GM19468 (cell line): Measurements from ENCODE around the gene NFATC3.

Source experiments
- ATAC-seq: cut with Tn5 transposase; IDR thresholded peaks from one replicate; pipeline ENCODE4 v1.9.1; 2021; ENCODE audit warnings: mild to moderate bottlenecking, moderate library complexity, moderate number of reproducible peaks; ENCODE audit not compliant: unreplicated experiment; ENCODE audit errors: extremely low read depth

NFATC3 gene

DNA sequence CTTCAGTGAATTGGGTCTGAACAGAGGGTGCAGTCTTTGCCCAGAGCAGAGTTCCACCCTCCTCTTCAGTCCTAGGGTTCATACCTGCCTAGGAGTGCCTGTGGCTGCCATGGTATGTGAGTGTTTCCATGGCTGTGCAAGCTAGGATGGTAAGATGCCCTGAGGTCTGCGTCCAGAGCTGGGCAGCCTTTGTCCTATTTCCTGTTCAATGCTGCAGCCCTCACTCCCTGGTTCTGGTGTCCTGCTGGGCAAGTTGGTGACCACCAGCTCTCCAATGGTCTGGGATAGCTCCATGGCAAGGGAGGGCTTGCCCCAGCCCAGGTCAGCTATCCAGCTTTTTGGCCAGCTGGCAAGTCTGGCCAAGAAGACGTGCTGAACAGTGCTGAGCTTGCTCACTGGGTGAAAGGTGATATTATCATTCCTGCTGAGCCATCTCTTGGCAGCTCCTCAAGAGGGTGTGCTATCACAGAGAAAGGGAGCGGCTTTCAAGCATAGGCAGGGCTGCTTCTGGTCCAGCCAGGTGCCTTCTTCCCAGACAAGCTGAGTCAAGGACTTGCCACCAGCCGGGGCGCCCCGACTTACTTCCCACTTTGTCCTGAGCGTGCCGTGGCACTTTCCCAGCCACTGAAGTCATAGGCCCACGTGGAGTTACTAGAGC, 13.0 kb upstream of the NFATC3 start:
- no peak for ATAC-seq

DNA sequence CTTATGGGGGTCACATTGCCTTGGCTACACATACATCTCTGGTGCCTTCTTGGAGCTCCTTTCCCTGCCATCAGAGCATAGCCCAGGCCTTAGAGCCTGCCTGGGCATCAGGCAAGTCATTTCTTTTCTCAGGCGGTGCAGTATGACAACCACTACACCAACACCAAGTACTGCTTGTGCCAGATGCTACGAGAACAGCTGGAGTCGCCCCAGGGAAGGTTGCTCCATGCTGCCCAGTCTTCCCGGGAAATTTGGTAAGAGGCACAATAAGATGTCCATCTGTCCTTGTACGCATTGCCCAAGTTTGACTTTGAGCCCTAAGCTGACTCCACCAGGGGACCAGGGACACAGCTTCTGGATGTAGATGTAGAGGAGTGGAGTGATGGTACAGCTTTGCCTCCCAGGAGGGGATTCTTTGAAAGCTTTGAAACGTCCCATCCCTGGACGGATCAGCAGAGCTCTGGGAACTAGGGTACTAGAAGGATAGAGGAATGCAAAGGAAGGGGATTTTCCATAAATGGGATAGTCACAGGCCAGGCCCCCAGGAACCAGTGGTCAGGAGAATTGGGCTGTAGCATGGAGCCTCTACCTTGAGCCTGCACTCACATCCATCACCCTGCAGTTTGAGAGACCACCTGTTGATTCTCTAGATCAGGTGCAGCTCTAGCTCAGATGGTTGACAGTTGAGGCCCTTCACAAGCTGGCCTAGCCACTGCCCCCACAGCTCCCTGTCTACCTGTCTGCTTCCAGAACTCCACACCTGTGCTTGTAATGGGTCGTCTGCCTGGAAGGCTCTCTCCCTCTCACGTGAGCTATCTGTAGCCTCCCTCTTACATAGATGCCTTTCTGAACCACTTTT, 11.0 kb upstream of the NFATC3 start:
- no peak for ATAC-seq

DNA sequence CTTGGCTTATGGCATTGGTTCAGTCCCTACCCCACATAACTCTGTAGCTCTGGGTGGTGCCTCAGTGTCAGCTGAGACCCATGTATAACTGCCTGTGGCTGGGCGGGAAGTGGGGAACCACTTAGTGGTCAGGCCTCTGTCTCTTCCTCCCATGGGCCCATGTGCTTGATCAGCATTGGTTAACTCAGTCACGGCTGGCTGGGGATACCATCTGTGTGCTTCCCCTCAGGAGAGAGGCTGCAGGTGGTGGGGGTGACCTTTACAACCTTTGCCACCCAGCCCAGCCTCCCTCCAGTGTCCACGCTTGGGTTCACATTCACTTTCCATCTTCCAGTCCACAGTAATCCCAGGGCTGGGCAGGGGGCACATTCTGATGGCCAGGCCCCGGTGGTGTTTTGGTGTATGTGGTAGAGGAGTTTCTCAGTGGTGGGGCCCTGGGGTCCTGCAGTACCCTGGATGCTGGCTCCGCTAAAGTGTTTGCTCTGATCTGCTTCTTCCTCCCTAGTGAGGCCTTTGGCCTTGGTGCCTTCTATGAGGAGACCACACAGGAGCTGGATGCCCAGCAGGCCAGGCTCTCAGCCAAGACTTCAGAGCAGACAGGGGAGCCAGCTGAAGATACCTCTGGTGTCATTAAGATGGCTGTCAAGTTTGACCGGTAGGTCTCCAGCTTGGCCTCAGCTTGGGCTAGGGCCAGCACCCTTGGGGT, 10.2 kb upstream of the NFATC3 start:
- peak; percentile 66 for ATAC-seq

DNA sequence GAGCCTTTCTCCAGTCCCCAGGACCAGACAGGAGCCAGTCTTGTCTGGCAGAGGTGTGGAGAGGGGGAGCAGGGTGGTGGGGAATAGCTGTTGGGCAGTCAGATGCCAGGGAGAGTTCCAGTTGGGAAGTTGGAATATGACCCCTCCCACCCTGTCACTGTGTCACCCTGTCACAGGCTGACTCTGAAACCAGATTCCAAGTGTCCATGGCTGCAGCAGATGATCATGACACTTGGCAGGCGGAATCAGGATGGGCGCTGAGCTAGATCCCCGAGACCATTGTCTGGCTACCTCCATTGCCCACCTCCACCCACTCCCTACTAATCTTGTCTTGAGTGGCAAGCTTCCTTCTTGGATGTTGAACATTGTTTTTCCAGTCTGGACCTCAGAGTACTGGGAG, 9.2 kb upstream of the NFATC3 start:
- ATAC-seq = no peak

DNA sequence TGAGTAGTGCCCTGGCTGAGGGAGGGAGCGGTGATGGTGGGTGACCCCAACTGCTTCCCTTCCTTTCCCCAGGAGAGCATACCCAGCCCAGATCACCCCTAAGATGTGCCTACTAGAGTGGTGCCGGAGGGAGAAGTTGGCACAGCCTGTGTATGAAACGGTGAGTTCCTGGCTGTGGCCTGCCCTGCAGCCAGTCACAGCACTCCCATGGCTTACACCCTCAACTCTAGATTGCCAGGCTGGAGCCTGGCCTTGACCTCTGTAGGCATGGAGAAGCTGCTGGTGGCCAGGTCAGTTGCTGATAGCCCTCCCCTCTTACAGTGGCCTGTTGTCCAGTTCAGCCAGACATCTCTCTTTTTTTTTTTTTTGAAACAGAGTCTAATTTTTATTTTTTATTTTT, 8.6 kb upstream of the NFATC3 start:
- ATAC-seq = no peak

DNA sequence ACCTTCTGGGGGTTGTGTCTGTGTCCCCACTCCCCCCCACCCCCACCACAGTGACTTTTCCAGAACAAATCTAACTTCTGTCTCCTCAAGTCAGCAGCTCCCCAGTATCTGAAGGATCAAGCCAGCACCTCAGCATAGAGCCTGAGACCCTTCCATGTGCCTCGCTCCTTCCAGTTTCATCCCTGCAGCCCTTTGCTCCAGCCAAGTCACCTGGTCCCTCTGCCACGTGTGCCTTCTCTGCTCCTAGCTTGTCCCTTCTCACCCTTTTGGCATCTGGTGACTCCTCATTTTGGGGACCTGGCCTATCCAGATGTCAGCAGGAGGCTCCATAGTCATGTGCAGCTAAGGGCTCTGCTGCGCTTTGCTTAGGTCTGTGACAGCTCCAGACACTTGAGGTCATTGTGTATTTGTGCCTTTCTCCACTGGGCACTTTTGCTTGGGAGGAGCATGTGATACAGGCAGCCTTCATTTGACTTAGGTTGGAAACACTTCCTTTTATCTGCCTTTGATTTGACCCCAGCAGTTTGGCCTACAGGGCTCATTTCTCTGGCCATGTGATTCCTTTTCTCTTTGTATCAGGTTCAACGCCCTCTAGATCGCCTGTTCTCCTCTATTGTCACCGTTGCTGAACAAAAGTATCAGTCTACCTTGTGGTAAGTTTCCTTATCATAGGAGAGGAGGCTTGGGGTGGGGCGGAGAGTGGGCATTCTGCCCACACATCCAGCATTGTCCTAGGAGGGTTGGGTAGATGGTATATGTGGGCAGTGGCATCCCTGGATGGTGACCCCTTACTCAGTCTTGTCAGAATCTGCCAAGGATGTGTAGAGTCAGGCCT, 7.1 kb upstream of the NFATC3 start:
- no peak for ATAC-seq

DNA sequence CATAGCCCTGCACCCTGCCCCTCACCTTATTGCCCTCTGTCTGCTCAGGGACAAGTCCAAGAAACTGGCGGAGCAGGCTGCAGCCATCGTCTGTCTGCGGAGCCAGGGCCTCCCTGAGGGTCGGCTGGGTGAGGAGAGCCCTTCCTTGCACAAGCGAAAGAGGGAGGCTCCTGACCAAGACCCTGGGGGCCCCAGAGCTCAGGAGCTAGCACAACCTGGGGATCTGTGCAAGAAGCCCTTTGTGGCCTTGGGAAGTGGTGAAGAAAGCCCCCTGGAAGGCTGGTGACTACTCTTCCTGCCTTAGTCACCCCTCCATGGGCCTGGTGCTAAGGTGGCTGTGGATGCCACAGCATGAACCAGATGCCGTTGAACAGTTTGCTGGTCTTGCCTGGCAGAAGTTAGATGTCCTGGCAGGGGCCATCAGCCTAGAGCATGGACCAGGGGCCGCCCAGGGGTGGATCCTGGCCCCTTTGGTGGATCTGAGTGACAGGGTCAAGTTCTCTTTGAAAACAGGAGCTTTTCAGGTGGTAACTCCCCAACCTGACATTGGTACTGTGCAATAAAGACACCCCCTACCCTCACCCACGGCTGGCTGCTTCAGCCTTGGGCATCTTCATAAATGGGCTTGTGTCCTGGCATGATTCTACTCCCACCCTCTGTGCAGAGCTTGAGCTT, 6.3 kb upstream of the NFATC3 start:
- ATAC-seq = no peak

DNA sequence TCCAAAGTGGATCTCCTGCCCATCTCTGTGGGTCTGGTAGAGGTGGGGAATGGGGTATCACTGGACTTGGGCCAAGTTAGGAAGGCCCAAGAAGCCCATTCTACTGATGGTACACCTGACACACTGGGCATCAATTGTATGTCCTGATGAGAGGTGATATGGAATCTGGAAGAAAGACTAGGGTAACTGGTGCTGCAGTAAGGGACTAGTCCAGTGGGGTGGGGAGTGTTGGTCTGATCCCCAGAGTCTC, 5.9 kb upstream of the NFATC3 start:
- ATAC-seq = no peak

DNA sequence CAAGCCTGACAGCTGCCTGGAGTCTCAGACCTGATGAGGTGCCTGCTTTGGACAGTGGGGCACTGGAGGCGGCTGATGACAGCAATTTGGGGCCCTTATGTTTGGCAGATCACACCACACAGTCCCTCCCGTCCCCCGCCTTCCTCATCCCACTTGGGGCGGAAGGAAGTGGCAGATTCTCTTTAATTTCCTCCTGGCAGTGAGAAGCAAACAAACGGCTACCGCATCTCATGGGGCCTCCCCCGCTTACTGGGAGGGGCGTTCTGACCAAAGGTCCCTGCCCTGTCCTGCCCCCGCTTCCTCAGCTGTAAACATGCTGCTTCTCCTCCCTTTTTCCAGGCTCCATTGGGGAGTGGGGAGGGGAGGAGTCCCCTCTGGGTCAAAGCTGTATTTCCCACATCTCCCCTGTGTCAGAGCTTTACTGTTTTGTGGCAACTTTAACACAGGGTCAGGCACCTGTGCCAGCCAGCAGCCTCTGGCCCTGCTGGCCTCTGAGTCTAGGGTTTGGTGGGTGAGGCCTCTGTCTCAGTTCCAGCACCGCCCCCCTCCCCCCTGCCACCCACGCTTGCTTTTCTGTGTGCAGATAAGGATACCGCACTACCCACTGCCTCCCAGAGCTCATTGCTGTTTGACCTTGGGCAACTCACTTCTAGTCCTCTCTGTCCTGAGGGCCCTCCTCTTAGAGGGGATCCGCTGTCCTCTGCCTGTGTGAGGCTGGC, 5.4 kb upstream of the NFATC3 start:
- no peak for ATAC-seq

DNA sequence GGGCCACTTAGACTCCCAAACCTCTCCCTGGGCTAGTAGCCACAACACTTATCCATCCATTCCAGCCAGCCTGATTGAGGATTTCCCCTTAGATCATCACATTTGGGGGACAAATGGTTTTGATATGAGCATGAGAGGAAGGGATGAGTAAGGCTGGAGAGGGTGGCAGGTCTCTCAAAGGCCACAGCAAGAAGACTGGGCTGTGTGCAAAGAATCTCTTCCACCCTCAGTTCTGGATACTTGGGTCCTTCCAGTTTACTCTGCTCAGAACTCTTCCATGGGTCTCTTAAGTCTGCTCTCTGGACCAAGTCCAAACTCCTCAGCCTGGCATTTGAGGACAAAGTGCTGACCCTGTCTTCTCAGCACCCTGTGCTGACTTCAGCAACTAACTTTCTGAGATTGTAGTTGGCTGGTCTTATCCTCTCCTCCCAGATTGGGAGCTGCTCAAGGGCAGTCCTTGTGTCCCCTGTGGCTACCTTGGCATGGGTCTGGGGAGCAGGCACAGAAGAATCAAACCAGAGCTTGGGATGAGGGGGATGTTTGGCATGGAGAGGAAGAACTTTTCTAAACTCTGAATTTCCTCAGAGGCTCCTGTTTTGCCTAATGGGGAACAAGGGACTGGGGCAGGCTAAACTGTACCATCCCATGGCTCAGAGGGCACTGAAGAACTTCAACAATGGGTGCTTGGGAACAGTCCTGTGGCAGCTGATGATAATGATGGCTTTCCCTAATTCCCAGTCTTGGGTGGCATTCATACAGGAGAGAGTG, 3.1 kb upstream of the NFATC3 start:
- no peak for ATAC-seq

DNA sequence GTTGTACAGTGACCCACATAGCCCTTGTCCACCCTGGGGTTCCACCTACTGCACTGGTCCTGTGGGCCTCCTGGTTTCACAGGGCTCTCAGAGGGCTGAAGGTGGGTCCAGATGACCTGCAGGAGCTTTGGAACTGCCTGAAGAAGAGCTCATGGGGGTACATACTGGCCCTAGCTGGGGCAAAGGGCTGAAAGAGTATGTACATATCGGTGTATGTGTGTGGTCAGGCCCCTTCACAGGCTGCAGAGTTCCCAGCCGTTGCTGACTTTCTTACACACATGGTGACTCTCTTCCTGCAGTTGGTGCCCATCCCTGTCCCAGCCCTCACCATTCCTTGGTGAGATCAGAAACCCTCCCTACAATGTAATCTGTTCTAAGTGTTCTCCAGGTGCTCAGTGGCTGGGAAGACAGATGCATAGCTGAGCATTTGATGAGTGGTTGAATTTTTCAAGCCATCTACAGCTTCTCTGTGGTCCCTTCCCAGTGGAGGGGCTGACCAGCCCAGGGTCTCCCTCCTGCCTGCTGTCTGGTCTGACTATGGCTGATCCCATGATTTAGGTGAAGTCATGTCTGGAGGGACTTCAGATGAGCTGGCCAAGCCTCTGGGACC, 2.4 kb upstream of the NFATC3 start:
- no peak for ATAC-seq

DNA sequence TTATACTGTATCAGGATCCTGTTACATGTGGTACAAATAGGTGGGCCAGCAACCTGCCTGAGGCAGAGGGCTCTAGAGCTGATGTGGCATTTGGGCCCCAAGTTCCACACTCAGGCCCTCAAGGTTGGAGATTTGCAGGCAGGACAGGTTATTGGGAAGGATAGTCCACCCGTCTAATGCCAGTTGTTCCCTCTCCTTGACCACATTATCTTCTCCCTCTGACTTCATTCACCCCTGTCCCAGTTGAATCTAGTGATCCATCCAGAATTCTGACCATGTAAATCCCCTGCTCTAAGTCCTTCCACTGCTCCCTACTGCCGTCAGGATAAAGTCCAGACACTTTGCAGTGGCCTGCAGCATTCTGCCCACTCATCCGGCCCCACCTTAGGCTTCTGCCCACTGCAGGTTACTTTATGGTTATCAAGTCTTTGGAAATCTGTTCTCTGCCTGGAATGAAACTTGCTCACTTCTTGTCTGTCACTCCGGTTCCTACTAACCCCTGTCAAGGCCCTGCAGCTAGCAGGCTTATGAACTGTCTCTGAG, 1.9 kb upstream of the NFATC3 start:
- no peak for ATAC-seq

DNA sequence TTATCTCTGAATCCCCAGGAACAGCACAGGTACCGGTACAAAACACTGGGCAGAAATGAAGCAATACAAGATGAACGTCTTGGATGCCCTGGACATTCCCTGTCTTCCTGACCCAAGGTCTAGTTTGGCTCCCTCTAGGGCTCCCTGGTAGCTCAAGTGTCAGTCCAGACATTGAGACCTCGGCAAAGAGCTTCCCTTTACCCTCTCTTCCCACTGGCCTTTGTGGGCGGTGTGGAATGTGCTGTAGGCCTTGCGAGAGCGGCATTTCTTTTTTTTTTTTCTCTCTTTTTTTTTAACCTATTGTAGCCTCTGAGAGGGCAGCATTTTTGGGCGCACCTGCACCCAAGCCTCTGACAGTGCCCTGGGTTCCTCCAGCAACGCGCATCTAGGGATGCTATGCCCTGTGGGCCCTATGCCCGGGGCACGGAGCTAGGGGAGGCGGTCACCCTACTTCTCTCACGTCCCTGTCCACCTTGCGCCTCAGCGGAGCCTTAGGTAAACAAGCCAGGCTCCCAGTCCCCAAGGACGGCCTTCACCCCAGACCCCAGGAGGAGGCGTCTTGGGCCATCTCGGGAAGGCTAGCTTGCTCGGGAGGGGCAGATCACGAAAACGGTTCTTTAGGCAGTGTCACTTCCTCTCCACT, 1.2 kb upstream of the NFATC3 start:
- ATAC-seq = no peak

DNA sequence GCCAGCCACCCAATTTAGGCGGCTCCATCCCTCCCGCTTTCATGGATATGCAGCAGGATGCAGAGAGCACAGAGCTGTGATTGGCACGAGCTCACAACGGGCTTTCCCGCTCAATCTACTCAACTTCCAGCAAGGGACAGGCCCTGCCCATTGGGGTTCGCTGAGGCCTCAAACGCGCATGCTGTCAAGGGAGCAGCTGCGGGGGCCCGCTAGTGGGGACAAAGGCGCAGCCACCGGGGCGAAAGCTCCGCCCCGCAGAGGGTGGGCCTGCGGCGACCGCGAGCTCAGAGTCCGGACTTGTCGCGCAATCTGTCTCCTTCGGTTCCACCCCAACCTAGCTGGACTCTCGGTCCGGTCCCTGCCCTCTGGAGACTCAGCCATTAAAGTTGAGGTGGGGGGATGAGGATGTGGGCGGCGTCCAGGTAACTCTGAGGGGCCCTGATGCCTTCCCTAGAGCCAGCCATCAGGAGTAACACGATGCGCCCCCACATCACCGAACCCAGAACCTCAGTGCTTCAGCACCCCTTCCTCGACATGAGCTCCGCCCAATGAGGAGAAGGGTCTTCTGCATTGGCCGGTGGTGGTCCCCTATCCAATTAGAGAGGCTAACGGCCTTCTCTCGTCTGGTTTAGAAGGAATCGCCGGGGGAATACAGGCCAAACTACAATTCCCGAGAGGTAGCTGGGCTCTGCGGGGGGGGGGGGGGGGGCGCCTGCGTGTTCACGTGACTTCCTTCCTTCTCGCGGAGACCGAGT, 489 bp upstream of the NFATC3 start:
- ATAC-seq = peak; percentile 20

DNA sequence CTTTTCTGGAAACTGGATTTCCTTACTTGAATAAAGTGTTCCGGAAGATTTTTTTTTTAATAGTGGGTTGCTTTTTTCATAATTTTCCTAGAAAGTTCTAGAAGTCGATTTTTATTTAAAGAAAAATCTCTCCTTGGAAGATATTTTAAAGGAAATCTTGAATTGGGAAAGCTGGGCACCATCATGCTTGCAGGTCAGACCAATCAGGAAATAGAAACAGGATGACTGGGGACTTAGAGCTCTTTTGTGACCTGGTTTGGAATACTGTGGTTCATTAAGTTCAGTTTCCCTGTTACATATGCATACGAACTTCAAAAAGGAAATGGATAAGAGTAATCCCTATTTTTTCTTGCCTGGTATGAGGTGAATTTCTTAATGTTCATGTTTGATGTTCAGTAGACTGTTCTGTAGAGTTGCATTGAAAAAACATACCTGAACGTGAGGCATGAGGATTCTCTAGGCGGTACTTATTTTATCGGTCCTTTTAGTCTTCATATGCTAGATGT, 1.2 kb downstream of the NFATC3 start:
- no peak for ATAC-seq

DNA sequence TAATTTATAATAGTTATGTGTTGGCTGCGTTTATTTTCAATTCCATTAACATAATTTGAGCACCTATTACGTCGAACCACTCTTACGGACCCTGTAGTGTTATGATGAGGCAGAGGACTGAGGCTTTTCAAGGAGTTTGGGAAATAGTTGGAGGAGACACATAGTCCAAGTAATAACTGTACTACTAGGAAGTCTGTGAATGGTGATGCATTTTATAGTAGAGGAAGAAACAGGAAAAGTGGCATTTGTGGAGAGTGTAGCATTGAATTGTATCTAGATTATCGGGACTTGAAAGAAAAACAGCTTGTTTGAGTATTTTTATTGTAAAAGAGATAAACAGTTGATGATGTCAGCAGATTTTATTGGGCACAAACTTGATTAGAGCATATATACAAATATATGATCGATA, 1.7 kb downstream of the NFATC3 start:
- no peak for ATAC-seq

DNA sequence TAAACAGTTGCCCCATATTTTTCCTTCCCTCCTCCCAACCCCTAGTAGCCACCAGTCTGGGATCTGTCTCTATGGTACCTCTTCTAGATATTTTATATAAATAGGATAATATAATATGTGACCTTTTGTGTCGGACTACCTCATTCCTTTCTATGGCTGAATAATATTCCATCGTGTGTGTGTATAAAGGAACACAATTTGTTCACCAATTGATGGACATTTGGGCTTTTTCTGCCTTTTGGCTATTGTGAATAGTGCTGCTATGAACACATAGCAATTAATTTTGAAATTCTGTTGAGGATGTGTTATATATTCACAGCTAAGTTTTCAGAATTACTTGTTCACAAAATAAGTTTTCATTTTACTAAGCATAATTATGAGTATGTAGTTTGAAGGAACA, 2.5 kb downstream of the NFATC3 start:
- ATAC-seq = no peak
